Measurements from ENCODE around the gene FNDC1. TPM values are rescaled to one million over a fixed set of nuclear protein-coding genes. Genes with fewer than 3 reads are reported as not detected.

Gene FNDC1
- total RNA-seq, 1 experiment from 2014 or later = 0.23 TPM

DNA sequence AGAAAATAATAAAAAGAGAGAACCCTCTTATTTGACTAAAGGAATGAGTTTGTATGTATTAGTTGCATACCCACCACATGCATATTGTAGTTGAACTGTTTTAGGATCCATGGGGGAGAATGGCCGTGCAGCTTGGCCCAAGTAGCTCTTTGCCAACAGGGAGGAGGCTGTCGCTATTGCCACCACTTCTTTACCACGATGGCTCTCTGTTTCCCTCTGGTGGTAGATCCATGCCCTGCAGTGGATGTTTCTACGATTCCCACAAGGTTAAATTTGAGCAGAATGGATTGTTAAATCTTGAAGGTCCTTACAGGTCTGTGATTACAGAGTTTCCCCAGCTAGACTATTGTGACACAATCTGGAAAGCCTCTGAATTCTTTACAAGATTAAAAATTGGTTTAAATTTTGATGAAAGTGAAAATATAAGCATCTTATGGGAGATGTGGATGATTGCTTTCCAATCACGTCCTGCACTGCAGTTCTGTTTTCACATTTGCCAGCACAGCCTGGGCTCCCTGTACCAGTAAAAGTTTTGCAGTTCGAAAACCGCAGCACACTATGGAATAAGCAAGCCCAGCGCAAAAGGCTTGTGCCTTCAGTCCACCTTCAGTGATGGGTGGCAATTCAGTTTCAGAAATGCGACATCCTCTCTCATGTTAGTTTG lies 34.4 kb upstream of the FNDC1 start:
- intact Hi-C loops (cut with micrococcal nuclease; ENCODE audit: unreplicated experiment) = loop anchor here (10.0 kb wide), 2 partner anchors 90 to 420 kb away; partner anchors contain the start of gene TAGAP
- BruUV-seq (replicated peaks) = no TSS peak
- in situ Hi-C loops (cut with HindIII; ENCODE audit: low pct_unique_long_range_greater_than_20kb, low sequenced_read_pairs) = no loop called here
- peak; percentile 91 for ATAC-seq
- DNase-seq (ENCODE audit: low read depth, low spot score) = peak; percentile 74
- no peaks in the 10 kb centered on the region for H3K4me1 ChIP-seq (ENCODE audit: control insufficient read depth, insufficient read depth, low read length)
- H3K36me3 ChIP-seq (ENCODE audit: control insufficient read depth, insufficient read depth, low read length) = no peaks in the 10 kb centered on the region
- no peak overlapping the region for H3K27ac ChIP-seq (ENCODE audit: low read length)
- no peak for TF ChIP-seq SIN3A (IDR thresholded peaks at IDR 0.05; ENCODE audit: borderline replicate concordance, insufficient read depth, low read depth, low read length)
- no peak for TF ChIP-seq TCF7L2 (IDR thresholded peaks at IDR 0.05; ENCODE audit: low read depth, low read length)
- no peak for TF ChIP-seq POLR2AphosphoS5 (IDR thresholded peaks at IDR 0.05; ENCODE audit: low read depth, low read length)
- TF ChIP-seq, protein P1, sequence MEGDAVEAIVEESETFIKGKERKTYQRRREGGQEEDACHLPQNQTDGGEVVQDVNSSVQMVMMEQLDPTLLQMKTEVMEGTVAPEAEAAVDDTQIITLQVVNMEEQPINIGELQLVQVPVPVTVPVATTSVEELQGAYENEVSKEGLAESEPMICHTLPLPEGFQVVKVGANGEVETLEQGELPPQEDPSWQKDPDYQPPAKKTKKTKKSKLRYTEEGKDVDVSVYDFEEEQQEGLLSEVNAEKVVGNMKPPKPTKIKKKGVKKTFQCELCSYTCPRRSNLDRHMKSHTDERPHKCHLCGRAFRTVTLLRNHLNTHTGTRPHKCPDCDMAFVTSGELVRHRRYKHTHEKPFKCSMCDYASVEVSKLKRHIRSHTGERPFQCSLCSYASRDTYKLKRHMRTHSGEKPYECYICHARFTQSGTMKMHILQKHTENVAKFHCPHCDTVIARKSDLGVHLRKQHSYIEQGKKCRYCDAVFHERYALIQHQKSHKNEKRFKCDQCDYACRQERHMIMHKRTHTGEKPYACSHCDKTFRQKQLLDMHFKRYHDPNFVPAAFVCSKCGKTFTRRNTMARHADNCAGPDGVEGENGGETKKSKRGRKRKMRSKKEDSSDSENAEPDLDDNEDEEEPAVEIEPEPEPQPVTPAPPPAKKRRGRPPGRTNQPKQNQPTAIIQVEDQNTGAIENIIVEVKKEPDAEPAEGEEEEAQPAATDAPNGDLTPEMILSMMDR (IDR thresholded peaks at IDR 0.05) = peak; percentile 96
- TF ChIP-seq, protein P2, sequence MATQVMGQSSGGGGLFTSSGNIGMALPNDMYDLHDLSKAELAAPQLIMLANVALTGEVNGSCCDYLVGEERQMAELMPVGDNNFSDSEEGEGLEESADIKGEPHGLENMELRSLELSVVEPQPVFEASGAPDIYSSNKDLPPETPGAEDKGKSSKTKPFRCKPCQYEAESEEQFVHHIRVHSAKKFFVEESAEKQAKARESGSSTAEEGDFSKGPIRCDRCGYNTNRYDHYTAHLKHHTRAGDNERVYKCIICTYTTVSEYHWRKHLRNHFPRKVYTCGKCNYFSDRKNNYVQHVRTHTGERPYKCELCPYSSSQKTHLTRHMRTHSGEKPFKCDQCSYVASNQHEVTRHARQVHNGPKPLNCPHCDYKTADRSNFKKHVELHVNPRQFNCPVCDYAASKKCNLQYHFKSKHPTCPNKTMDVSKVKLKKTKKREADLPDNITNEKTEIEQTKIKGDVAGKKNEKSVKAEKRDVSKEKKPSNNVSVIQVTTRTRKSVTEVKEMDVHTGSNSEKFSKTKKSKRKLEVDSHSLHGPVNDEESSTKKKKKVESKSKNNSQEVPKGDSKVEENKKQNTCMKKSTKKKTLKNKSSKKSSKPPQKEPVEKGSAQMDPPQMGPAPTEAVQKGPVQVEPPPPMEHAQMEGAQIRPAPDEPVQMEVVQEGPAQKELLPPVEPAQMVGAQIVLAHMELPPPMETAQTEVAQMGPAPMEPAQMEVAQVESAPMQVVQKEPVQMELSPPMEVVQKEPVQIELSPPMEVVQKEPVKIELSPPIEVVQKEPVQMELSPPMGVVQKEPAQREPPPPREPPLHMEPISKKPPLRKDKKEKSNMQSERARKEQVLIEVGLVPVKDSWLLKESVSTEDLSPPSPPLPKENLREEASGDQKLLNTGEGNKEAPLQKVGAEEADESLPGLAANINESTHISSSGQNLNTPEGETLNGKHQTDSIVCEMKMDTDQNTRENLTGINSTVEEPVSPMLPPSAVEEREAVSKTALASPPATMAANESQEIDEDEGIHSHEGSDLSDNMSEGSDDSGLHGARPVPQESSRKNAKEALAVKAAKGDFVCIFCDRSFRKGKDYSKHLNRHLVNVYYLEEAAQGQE (IDR thresholded peaks at IDR 0.05; ENCODE audit: insufficient read depth in 1 of 2, low read depth in 2 of 2, low read length in 1 of 2) = no peak
- H3K27me3 ChIP-seq (ENCODE audit: control insufficient read depth, insufficient read depth, low read length) = peaks cover 12% of the 10 kb centered on the region
- ChIA-PET CTCF (interaction anchor here (0.5 to 1.0 kb wide), 6 partner anchors 9 to 135 kb away, joined by 3 to 8 read pairs (median 4); partner anchors contain the start of gene RSPH3), POLR2A (no interaction called here)
- no peak overlapping the region for H3K4me3 ChIP-seq (ENCODE audit: low read depth in 2 of 2, low read length in 2 of 2)
- no peaks in the 10 kb centered on the region for H3K9me3 ChIP-seq (ENCODE audit: control insufficient read depth, insufficient read depth, low read depth, low read length)

DNA sequence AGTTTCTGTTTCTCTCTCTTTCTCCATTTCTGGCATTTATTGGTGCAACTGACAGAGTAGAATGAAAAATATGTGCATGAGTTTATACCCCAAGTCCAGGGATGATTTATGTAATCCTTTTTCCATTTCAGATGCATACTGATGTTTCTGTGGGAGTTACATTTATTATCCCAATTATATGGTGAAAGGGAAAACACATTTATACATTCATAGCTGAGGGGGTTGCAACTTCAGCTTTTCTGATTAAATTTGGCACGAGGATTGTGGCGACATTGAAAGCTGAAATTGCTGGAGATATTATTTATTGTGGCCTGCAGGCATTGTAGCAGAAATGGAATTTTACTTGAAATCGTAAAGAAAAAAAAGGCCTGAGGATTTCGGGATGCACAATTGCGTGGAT lies 31.5 kb upstream of the FNDC1 start:
- intact Hi-C loops (cut with micrococcal nuclease; ENCODE audit: unreplicated experiment) = loop anchor here (10.0 kb wide), 2 partner anchors 93 to 423 kb away; partner anchors contain the start of gene TAGAP
- ATAC-seq (no peak), DNase-seq (ENCODE audit: low read depth, low spot score) (no peak)
- in situ Hi-C loops (cut with HindIII; ENCODE audit: low pct_unique_long_range_greater_than_20kb, low sequenced_read_pairs) = no loop called here
- no TSS peak for BruUV-seq (replicated peaks)
- Histone ChIP-seq H3K9me3 (ENCODE audit: control insufficient read depth, insufficient read depth, low read depth, low read length) (no peaks in the 10 kb centered on the region), H3K4me3 (ENCODE audit: low read depth in 2 of 2, low read length in 2 of 2) (no peak overlapping the region), H3K4me1 (ENCODE audit: control insufficient read depth, insufficient read depth, low read length) (no peaks in the 10 kb centered on the region), H3K36me3 (ENCODE audit: control insufficient read depth, insufficient read depth, low read length) (no peaks in the 10 kb centered on the region), H3K27ac (ENCODE audit: low read length) (no peak overlapping the region), H3K27me3 (ENCODE audit: control insufficient read depth, insufficient read depth, low read length) (peaks cover 12% of the 10 kb centered on the region)
- ChIA-PET POLR2A (no interaction called here), CTCF (no interaction called here)
- TF ChIP-seq, protein P1 (IDR thresholded peaks at IDR 0.05) = no peak
- TF ChIP-seq, protein P2 (IDR thresholded peaks at IDR 0.05; ENCODE audit: insufficient read depth in 1 of 2, low read depth in 2 of 2, low read length in 1 of 2) = no peak
- TF ChIP-seq POLR2AphosphoS5 (IDR thresholded peaks at IDR 0.05; ENCODE audit: low read depth, low read length) (no peak), SIN3A (IDR thresholded peaks at IDR 0.05; ENCODE audit: borderline replicate concordance, insufficient read depth, low read depth, low read length) (no peak)
